HG03045 (cell line): Measurements from ENCODE around the gene DYRK1A.
"Not testable (repeated sequence)": the region's sequence is repeated elsewhere in the genome, so short reads cannot be mapped to it uniquely, and the experiment has no call there.

ENCODE experiments used
- ATAC-seq: cut with Tn5 transposase; IDR thresholded peaks from one replicate; pipeline ENCODE4 v1.9.1; 2021; ENCODE audit warnings: mild to moderate bottlenecking, moderate library complexity; ENCODE audit not compliant: unreplicated experiment

The DYRK1A gene

DNA sequence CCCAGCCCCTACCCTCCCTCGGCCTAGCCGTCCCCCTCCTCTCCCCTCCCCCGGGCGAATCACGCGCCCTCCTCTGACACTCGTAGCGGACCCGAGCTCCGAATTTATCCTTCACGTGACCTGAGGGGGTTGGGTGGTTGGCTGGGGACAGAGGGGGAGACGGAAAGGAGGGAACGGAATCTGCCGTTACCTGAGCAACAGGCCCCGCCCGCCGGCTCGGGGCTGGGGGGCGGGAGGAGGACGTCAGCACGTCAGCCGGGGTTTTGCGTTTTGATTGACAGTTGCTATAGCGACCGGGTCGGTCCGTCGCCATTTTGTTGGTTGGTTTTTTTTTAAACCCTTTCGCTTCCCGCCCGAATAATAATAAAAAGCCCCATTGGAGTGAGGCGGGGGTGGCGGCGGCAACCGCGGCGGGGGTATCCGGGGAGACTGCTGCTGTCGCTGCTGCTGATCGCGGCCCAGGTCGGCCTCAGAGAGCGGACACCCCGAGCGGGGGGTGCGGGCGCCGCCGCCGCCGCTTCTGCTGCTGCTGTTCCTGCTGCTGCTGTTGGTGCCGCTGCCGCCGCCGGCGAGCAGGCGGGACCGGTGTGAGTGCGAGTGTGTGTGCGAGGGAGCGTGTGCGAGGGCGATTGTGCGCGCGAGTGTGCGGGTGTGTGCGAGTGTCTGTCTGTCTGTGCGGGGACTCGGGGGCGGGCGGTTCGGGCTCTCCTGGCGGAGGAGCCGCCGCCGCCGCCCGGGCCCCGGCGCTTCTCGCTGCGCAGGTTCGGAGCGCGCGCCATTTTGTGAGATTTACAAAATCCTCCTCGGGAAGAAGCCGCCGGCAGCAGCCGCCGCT, at the start of gene DYRK1A:
Gene DYRK1A (plus strand): TSS at position 292 of the 835 bp plus-strand sequence. CDS start 53,602 bp downstream, outside the sequence.
- peak; percentile 68 for ATAC-seq

GRCh38 chr21:37319551-37319950, 47.0 kb upstream of the DYRK1A start:
- ATAC-seq: no peak

DNA sequence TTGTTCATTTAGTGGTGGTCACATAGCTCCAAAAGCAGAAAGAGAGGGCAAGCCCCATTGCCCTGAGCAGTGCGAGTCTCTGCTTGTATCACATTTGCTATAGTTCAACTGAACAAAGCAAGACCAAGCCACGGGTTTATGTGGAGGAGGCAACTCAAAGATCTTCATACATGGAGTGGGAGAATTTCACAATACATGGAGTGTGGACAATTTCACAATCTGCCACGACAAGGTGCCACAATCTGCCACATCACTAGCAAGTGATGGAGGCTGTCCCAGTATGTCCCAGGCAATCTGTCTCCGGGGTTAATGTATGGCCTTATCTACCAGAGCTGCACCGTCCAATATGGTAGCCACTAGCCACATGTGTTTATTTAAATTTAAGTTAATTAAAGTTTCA, 44.5 kb upstream of the DYRK1A start:
- no peak for ATAC-seq

- no peak for ATAC-seq
Measured at GRCh38 chr21:37324558-37324957, 42.0 kb upstream of the DYRK1A start.

DNA sequence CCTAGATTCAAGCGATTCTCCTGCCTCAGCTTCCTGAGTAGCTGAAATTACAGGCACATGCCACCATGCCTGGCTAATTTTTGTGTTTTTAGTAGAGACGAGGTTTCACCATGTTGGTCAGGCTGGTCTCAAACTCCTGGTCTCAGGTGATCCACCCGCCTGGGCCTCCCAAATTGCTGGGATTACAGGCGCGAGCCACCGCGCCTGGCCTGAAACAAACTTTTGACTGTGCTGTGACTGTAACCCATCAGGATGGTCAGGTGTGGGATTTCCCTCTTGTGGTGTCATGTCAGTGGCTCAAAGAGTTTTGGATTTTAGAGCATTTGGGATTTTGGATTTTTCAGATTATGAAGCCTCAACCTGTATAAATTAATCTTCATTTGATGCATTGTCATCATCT, 38.4 kb upstream of the DYRK1A start:
- ATAC-seq: not testable (repeated sequence)

DNA sequence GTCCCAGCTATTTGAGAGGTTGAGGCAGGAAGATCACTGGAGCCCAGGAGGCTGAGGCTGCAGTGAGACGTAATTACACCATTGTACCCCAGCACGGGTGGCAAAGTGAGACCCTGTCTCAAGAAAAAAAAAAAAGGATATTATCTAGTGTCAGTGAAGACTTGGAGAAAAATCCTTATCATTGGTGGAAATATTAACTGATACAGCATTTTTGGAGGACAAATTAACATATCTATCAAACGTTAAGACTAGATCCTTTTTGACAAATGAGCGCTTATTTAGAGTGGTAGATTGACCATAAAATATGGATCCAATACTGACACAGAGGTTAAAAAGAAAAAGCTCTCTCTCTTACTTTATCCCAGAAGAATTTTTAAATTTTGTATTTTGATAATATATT, 35.2 kb upstream of the DYRK1A start:
- no peak for ATAC-seq

DNA sequence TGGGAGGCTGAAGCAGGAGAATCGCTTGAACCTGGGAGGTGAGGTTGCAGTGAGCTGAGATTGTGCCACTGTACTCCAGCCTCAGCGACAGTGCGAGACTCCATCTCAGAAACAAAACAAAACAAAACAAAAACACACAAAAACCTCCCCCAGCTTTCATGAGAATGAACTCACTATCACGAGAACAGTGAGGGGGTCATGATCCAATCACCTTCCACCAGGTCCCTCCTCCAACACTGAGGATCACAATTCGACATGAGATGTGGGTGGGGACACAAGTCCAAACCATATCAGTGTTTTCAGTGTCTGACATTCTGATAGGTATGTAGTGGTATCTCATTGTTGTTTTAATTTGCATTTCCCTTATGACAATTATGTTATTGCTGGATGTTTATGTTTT, 31.5 kb upstream of the DYRK1A start:
- ATAC-seq: no peak

- no peak for ATAC-seq
Measured at GRCh38 chr21:37337179-37337578, 29.4 kb upstream of the DYRK1A start.

GRCh38 chr21:37337831-37338230, 28.7 kb upstream of the DYRK1A start:
- ATAC-seq: no peak

- no peak for ATAC-seq
Measured at GRCh38 chr21:37338671-37339551, 27.7 kb upstream of the DYRK1A start.

DNA sequence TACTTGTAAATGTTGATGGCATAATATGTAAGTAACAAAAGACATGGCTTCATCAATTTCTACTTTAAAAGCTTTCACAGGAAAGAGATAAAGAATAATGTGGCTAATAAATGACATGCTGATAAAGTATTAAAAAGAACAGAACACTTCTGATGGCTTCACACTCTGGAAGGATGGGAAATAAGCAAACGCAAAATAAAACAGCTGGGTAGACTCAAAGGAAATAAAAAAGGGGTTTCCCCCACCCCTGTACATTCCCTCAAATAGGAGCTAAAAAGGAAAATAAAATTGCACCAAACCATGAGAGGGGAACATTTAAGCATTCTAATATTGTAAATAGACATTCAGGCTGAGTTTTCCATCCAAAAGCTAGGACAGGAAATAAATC, 27.0 kb upstream of the DYRK1A start:
- no peak for ATAC-seq

DNA sequence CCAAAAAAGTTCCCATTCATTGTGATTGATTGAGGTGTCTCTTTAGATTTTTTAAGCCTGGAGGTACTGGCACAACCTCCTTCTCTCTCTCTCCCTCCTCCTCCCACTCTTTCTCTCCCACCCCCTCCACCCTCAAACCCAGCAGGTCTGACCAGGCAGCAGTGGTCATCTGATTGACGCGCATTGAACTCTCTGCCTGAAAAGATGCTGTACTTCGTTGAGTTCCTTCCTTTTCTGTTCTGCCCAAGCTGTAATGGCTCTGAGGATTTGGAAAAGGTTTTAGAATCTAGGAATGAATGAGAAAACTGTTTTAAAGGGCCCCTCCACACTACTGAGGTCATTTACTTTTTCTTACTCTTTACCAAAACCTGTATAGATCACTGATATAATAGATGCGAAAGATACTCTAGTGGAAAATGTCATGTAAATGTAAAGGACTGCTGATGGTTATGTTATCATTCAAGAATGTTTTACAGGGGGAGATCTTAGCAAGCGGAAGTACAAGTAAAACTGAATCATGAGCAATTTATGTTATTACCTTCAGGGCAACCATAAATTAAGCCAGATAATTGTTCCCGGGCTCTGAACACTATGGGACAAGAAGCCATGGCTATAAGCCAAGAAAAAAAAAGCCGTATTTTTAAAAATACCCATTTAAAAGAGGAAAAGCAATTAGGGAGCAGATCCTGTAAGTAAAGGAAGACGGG, 25.2 kb upstream of the DYRK1A start:
- ATAC-seq: no peak

DNA sequence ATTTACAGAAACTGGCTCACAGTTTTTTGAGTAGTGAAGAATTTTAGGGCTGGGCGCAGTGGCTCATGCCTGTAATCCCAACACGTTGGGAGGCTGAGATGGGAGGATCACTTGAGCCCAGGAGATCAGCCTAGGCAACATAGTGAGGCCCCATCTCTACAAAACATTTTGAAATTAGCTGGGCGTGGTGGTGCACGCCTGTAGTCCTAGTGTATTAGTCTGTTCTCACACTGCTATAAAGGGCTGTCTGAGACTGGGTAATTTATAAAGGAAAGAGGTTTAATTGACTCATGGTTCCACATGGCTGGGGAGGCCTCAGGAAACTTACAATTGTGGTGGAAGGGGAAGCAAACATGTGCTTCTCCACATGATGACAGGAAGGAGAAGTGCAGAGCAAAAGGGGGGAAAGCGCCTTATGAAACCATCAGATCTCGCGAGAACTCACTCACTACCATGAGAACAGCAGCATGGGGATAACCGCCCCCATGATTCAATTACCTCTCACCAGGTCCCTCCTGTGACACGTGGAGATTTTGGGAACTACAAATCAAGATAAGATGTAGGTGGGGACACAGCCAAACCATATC, 24.4 kb upstream of the DYRK1A start:
- ATAC-seq: no peak

DNA sequence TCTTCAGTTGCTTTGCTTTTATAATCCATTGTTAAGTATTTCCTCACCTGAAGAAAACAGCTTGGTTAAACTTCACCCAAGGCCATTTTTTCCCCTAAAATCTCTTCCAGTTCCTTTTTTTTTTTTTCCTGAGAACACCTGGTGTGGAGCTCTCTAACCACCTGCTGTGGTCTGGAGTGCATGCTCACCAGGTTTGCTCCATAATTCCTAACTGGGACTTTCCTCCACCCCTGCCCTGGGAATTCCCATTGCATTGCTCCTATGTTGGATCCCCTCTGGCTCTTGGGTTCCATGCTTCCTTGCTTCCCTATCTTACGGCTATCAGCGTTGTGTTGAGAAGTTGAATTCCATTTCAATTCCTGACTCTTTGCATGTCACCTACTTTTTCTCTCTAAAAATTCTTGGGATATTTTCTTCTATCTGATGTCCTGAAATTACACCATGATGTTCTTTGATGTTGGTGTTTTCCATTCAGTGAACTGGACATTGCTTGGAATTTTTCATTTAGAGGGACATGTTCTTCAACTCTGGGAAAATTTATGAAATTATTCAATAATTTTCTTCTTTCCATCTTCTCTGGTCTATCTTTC, 19.6 kb upstream of the DYRK1A start:
- ATAC-seq: no peak

- ATAC-seq: no peak
Measured at GRCh38 chr21:37348664-37349063, 17.9 kb upstream of the DYRK1A start.

DNA sequence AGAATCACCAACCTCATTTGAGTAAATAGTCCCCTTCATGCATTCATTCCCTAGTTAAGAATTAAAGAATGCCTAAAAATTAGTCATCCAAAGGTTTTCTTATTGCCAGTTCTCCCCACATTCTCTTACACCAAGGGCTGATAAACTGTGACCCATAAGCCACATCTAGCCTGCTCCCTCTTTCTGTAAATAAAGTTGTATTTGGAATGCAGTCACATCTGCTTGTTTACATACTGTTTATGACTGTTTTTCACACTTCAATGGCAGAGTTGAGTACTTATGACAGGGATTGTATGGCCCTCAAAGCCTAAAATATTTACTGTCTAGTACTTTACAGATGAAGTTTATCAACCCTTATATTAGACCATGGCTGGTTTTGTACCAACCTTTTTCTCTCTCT, 16.1 kb upstream of the DYRK1A start:
- no peak for ATAC-seq

GRCh38 chr21:37356706-37357105, 9.9 kb upstream of the DYRK1A start:
- ATAC-seq: no peak

DNA sequence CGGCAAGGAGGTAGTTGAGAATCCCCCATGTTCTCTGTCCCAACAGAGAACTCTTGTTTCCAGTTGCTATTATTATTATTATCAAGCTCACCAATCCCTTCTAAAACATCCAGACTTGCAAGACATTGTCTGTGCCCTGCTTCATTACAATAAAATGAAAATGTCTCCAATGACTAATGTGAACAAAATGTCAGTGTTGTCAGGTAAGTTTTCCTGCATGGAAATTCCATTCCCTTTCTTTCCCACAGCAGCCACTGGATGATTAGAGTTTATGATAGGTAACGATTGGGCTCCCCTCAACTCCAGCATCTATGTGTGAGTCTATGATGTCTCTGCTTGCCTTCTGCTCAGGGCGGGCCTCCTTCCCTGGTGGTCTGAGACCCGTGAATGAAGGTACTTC, 8.9 kb upstream of the DYRK1A start:
- ATAC-seq: no peak

DNA sequence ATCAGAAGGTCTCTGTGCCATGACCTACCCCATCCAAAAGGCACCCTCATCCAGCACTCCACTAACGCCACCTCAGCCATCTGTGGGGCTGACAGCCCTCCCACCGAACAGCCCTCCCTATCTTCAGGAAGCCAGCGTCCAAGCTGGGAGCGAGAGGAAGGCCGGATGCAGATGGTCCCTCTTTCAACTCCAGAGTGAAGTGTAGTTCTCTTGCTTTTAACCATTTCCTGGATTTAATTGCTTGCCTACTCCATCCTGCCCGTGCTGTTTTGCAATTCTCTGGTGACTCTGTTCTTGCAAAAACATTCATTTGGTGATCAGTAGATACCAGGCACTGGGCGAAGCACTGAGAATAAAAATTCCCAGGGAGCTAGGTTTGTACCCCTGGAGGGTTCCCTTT, 8.2 kb upstream of the DYRK1A start:
- no peak for ATAC-seq

DNA sequence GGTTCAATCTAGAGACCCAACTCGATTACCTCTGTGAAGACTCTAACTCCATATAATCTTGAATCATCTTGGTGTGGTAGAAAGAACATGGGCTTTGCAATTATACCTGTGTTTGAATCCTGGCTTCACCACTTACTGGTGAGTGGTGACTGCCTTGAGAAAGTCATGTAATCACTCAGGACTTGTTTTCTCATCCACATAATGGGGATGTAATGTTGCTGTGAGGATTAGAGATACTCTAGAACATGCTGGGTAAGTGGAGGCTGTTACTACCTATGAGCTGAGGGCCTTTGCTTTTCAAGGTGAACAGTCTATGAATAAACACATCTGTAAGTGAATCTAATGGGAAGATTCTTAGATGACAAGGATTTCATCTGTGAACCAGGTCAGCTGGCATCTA, 2.6 kb upstream of the DYRK1A start:
- ATAC-seq: no peak

- ATAC-seq: no peak
Measured at GRCh38 chr21:37364722-37365121, 1.9 kb upstream of the DYRK1A start.
